CD4-positive, alpha-beta T cell treated with Interleukin-15 for 1 hour (primary cell): Measurements from ENCODE around the gene ENPP1.

ENCODE experiments used
- DNase-seq: peaks from one replicate; pipeline ENCODE4 v3.0.0-alpha.2; 2020

ENPP1 gene

GRCh38 chr6:131787766-131788712, 19.8 kb upstream of the ENPP1 start:
- DNase-seq: no peak

- no peak for DNase-seq
Observed at GRCh38 chr6:131789219-131789618, 18.6 kb upstream of the ENPP1 start.

- DNase-seq: no peak
Observed at GRCh38 chr6:131791476-131791875, 16.3 kb upstream of the ENPP1 start.

- DNase-seq: no peak
Observed at GRCh38 chr6:131792091-131792496, 15.7 kb upstream of the ENPP1 start.

GRCh38 chr6:131795366-131795765, 12.5 kb upstream of the ENPP1 start:
- no peak for DNase-seq

- no peak for DNase-seq
Observed at GRCh38 chr6:131802347-131802746, 5.5 kb upstream of the ENPP1 start.

- no peak for DNase-seq
Observed at GRCh38 chr6:131803007-131803769, 4.6 kb upstream of the ENPP1 start.

- DNase-seq: no peak
Observed at GRCh38 chr6:131804131-131804530, 3.7 kb upstream of the ENPP1 start.

GRCh38 chr6:131807321-131807643, 538 bp upstream of the ENPP1 start:
- no peak for DNase-seq

- DNase-seq: no peak
Observed at GRCh38 chr6:131808460-131809269, 845 bp downstream of the ENPP1 start.

GRCh38 chr6:131811500-131811899, 3.7 kb downstream of the ENPP1 start:
- no peak for DNase-seq

GRCh38 chr6:131813991-131814390, 6.2 kb downstream of the ENPP1 start:
- DNase-seq: no peak

GRCh38 chr6:131816869-131817268, 9.0 kb downstream of the ENPP1 start:
- no peak for DNase-seq

GRCh38 chr6:131819572-131820124, 11.8 kb downstream of the ENPP1 start:
- DNase-seq: no peak

- DNase-seq: no peak
Observed at GRCh38 chr6:131821010-131821807, 13.4 kb downstream of the ENPP1 start.

- DNase-seq: no peak
Observed at GRCh38 chr6:131822119-131822518, 14.3 kb downstream of the ENPP1 start.

GRCh38 chr6:131823276-131823902, 15.6 kb downstream of the ENPP1 start:
- DNase-seq: no peak

GRCh38 chr6:131825946-131826345, 18.1 kb downstream of the ENPP1 start:
- no peak for DNase-seq

GRCh38 chr6:131828080-131828479, 20.3 kb downstream of the ENPP1 start:
- no peak for DNase-seq

GRCh38 chr6:131828951-131829350, 21.1 kb downstream of the ENPP1 start:
- no peak for DNase-seq

- no peak for DNase-seq
Observed at GRCh38 chr6:131831392-131831791, 23.6 kb downstream of the ENPP1 start.

- DNase-seq: no peak
Observed at GRCh38 chr6:131831886-131832285, 24.1 kb downstream of the ENPP1 start.
